Measurements from ENCODE around the gene MYH14. TPM values are rescaled to one million over a fixed set of nuclear protein-coding genes. Genes with fewer than 3 reads are reported as not detected.
A peak's percentile ranks its signal among the peaks of the same experiment; 100 is the strongest.
"Not testable (repeated sequence)": the region's sequence is repeated elsewhere in the genome, so short reads cannot be mapped to it uniquely, and the experiment has no call there.

Gene MYH14
- total RNA-seq, 1 experiment from 2014 or later, result under 0.01 TPM

GRCh38 chr19:50332244-50333038 is 129.0 kb downstream of the MYH14 start:
- no peak for DNase-seq (ENCODE audit: low read depth)

DNA sequence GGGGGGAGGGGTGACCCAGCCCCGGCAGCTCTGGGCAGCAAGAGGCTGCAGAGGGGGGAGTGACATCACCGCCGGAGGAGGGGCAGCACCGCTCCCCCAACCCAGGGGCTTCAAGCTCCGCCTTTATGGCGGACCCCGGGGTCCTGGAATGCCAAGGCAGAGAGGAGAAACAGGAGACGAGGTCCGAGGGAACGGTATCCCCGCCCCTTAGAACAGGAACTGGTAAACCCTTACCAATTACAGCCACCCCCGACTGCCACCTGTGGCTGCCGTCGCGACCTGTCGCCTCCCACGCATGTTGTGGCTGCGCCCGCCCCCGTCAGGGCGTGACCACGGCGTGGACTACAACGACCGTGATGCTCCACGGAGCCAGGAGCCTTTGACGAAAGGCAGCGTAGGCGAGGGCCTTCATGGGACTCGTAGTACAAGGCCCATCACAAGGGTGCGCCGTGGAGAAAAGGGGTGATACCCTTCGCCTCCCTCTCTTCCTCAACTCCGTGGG is 129.9 kb downstream of the MYH14 start:
- peak; percentile 88 for DNase-seq (ENCODE audit: low read depth)

GRCh38 chr19:50333737-50334617 is 130.6 kb downstream of the MYH14 start:
- DNase-seq (ENCODE audit: low read depth), result peak; percentile 68

GRCh38 chr19:50334741-50335421 is 131.5 kb downstream of the MYH14 start:
- DNase-seq (ENCODE audit: low read depth), result no peak

GRCh38 chr19:50337031-50337430 is 133.6 kb downstream of the MYH14 start:
- DNase-seq (ENCODE audit: low read depth), result not testable (repeated sequence)

- no peak for DNase-seq (ENCODE audit: low read depth)
Measured at GRCh38 chr19:50340331-50340730, 136.9 kb downstream of the MYH14 start.

GRCh38 chr19:50341091-50341564 is 137.7 kb downstream of the MYH14 start:
- no peak for DNase-seq (ENCODE audit: low read depth)

GRCh38 chr19:50344661-50345318 is 141.4 kb downstream of the MYH14 start:
- DNase-seq (ENCODE audit: low read depth), result no peak

- DNase-seq (ENCODE audit: low read depth), result not testable (repeated sequence)
Measured at GRCh38 chr19:50347089-50347581, 143.7 kb downstream of the MYH14 start.

GRCh38 chr19:50349277-50350057 is 146.0 kb downstream of the MYH14 start:
- DNase-seq (ENCODE audit: low read depth), result no peak

DNA sequence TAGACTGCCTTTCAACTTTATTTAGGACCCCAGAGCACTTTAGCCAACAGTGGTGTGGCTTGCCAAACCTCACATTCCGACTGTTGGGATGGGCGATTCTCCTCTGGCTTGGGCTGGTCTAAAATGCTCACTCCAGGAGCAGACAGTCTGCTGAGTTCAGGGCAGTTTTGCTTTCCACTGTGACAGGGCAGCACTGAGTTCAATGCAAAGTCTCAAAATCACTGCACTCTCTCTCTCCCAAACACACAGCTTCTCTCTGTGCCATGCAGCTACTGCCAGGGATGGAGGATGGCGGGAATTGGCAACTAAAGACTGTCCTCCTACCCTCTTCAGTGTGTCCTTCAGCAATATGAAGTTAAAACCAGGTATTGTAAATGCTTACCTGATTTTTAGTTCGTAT is 148.8 kb downstream of the MYH14 start:
- DNase-seq (ENCODE audit: low read depth), result no peak

- DNase-seq (ENCODE audit: low read depth), result not testable (repeated sequence)
Measured at GRCh38 chr19:50353487-50353880, 150.1 kb downstream of the MYH14 start.

GRCh38 chr19:50356691-50357177 is 153.3 kb downstream of the MYH14 start:
- DNase-seq (ENCODE audit: low read depth), result no peak

DNA sequence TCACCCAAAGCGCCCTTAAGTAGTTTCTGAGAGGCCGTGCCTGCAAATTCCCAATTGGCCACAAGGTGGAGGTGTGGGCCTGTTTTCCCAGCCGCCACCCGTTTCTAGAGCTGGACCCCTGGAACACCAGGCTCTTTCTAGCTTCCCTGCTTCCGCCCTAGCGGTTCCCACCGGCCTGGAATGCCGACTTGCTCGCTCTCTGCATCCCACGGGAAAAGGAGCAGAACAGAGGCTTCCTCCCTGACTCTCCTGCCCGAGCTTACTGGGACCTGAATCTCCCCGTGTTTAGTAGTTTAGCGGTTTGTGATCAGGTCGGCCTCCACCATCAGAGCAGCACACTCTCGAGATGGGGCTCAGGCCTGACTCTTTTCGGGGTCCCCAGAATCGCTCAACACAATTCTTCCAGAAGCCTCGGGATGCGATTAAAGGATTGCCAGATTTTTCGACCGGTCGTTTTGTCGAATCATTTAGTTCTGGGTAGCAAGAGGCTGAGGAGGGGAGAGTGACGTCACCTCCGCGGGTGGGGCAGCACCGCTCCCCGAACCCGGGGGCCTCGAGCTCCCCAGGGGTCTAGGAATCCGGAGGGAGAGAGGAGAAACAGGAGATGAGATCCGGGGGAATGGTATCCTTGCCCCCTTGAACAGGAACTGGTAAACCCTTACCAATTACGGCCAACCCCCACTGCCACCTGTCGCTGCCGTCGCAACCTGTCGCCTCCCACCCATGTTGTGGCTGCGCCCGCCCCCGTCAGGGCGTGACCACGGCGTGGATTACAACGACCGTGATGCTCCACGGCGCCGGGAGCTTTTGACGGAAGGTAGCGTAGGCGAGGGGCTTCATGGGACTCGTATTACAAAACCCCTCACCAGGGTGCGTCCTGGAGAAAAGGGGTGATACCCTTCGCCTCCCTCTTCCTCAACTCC is 154.0 kb downstream of the MYH14 start:
- peak; percentile 66 for DNase-seq (ENCODE audit: low read depth)

GRCh38 chr19:50358483-50359327 is 155.3 kb downstream of the MYH14 start:
- peak; percentile 50 for DNase-seq (ENCODE audit: low read depth)

GRCh38 chr19:50359328-50359818 is 156.0 kb downstream of the MYH14 start:
- DNase-seq (ENCODE audit: low read depth), result no peak
